Activated effector memory CD4-positive, alpha-beta T cell treated with Interleukin-2 at 50 U/mL for 16 hours (primary cell): ENCODE results near the gene SND1.
"Not testable (repeated sequence)": the region's sequence is repeated elsewhere in the genome, so short reads cannot be mapped to it uniquely, and the experiment has no call there.

Experiments
- DNase-seq: peaks from one replicate; pipeline ENCODE4 v3.0.0-alpha.2; 2020

SND1 gene

DNA sequence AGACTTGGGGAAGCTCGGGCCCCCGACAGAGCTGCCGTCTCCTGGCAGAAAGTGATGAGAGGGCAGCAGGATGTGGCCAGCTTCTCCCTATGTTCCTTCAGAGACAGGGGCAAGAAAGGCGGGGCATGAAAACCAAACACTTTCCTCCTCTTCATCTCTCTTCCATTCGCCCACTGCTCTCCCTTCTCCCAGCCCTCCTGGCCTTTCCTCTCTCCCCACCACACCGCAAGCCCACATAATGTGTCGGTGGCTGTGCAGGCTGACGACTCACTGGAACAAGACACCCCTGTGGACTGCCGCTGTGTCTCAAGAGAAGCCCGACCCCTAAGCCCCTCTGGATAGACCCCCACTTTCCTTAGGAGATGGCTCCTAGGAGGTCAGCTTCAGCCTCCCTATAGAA lies 438.5 kb downstream of the SND1 start:
- no peak for DNase-seq

GRCh38 chr7:128091106-128091505 lies 439.1 kb downstream of the SND1 start:
- no peak for DNase-seq

GRCh38 chr7:128092221-128092620 lies 440.2 kb downstream of the SND1 start:
- DNase-seq, result no peak

- no peak for DNase-seq
These were observed 441.9 kb downstream of the SND1 start for GRCh38 chr7:128093614-128094570.

DNA sequence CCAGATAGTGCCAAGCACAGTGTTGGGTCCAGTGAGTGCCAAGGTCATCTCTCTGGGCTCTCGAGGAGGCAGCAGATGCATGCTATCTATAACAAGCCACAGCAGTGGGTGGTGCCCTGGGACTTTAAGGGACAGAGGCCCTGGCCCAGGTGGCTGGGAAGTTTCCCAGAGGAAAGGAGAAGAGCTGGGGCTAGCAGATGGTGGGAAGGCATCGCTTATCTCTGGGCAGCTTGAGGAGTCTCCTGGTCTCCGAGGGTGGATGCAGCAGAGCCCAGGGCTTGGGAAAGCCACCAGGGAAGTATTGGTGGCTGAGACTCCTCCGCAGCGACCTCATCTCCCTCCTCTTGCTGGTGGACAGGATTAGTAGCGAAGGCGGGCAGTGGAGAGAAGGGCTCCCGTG lies 442.7 kb downstream of the SND1 start:
- DNase-seq, result no peak

- no peak for DNase-seq
These were observed 445.3 kb downstream of the SND1 start for GRCh38 chr7:128097211-128097731.

DNA sequence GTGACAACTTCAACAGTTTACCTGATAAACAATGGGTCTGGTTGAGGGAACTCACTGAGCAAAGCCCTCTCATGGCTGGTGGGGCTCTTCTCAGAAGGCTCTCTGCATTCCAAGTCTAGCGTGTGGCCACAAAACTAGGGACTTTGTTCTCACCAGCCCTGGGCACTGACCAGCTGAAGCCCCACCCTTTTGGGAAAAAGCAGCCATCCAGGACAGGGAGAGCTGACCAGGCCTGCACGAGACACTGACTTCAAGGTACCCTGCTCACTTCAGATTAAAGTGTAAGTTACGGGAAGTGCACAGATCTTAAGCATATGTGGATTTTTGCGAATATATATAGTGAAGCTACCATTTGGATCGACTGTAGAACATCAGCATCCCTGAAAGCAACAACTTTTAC lies 446.6 kb downstream of the SND1 start:
- DNase-seq, result no peak

DNA sequence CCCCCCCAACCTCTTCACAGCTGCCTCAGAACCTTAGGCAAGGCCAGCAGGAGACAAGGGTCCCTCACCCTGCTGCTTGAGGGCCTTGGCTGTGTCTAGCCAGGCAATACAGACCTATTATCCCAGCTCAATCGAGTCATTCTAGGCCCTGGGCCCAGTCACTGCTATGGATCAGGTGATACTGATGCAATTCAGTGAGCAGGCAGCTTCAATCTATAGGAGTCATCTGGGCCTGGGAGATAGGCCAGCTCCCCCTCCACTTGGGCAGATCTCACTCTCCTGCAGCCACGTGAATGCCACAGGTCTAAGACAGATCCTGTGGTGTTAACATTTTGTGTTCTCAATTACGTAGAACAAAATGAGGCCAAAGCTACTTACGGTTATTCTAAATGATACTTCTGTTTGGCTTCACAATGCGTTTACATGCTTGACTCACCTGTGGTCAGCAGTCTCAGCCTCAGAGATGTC lies 447.2 kb downstream of the SND1 start:
- DNase-seq, result no peak

DNA sequence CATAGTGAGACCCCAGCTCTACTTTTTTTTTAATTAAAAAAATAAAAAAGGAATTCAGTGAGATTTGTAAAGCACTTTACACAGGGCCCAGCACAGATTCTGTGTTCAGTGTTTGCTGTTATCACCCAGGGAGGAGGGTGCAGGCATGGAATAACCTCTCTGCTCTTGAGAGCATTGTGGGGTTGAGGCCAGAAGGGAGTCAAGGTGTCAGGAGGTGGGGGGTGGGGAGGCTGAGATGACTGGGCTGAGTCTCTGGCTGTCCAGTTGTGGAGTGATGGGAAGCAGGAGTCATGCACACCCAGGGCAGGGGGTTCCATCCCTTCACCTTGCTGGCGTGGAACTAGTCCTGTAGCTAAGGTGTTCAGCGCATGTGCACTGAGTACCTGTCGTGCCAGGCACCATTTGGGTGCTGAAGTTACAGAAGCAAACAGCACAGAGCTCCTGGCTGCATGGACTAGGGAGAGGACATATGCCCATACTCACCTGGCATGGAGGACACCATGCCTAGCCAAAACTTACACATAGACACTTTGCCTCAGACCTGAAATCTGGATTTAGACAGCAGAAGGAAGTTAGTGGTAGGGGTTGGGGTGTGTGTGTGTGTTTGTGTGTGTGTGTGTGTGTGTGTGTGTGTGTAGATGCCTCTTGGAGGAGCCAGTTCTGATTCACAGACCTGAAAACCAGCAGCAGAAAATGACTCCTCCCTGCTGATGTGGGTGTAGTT lies 448.4 kb downstream of the SND1 start:
- no peak for DNase-seq

DNA sequence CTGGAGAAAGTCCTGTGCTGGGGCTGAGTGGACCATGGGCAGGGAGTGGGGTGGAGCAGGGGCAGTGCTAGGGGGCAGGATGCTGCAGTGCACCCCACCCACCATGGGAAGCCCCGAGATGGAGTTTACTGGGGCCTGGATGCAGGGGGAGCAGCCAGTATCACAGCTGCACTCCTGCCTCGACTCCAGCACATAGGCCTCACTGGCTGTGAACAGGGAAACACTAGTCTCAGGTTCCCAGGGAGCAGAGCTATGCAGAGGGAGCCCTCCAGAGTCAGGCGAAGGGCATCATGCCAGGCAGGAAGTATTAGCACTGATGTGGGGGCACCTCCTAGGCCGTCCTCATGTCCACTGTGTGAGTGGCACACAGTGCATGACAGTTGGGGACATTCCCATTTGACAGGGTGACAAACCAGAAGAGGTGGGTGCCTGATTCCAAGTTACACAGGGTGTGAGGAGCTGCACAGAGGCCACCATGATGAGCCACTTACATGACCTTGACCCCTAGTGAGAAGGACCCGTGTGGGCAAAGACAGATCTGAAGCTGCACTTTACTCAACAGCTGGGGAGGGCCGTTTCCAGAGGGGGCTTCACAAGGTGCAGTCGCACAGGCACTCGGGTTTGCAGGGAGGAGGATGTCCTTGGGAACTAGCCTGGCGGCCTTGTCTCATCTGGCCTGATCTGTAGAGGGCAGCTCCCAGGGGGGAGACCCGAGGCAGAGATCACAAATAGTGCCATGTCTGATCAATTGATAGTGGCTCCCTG lies 449.1 kb downstream of the SND1 start:
- no peak for DNase-seq

DNA sequence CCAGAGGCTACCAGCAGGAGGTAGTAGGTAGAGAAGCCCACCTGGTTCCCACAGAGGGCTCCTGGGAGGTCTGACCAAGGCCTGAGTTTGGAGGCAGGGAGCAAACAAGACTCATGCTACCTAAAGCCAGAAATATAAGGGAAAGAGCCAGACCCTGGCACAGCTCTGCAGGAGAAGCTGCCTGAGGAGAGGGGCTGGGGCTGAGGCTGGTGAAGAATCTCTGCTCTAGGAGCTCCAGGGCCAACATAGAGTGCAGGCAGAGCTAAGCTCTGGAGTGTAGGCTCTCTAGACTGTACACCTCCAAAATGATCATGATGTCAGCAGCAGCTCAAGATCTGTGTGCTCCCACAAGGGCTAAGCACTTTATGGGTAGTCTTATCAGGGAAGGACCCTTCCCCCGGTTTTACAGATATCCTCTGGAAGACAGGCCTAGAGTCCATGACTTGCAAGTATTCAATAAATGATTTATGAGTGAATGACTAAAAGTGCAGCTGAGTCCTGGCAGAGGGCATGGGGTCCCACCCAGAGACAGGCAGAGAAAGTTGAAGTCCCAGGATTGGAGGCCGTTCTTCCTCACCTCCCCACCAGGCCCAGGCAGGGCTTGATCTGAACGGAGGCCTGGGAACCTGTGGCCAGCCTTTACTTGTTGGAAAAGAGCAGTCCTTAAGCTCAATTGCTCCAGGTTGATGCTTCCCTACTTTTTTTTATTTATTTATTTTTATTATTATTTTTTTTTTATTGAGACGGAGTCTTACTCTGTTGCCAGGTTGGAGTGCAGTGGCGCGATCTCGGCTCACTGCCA lies 450.7 kb downstream of the SND1 start:
- DNase-seq, result no peak

GRCh38 chr7:128103498-128104107 lies 451.6 kb downstream of the SND1 start:
- DNase-seq, result no peak

DNA sequence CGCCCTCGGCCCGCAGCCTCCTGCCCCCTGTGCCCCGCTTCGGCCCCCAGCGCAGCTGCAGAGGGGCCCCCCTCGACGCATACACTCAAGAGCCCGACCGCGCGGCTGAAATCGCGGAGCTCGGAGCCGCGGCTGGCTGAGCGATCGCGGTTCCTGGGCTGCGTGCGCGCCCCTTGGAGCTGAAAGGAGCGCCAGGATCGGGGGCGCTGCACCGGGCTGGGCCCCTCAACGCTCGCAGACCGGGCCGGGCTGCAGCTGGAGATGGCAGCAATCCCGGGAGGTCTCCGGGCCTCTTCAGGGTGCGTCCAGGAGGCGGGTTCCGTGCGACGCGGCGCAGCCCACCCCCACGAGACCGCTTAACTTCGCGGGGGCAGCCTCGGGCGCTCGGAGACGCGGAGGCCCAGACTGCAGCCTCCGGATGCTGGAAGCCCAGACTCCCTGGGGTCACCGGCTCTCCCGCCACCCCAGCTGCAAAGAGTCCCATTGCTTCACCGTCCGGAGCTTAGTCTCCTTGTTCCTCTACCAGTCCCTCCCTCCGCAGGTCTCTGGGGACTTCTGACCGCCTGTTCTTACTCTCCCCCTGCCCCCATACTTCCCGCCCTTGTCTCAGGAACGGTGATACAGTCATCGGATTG lies 452.2 kb downstream of the SND1 start:
- no peak for DNase-seq

GRCh38 chr7:128105228-128106022 lies 453.4 kb downstream of the SND1 start:
- DNase-seq, result no peak

DNA sequence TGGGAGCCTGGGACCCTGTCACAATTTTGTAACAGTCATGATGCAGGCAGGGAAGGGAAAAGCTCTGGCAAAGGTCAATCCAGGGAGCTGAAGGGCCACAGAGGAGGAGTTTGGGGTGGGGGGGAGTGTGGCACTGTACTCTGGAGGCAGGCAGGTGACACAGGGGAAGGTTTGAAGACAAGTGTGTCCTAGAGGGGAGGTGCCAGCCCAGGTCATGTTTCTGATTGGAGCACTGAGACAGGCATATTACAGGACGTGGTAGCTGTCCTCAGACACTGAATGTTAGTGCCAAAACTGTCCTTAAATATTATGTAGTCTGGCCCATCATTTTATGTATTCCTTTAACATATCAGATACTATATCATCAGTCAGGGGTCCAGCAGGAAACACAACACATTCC lies 454.8 kb downstream of the SND1 start:
- no peak for DNase-seq

DNA sequence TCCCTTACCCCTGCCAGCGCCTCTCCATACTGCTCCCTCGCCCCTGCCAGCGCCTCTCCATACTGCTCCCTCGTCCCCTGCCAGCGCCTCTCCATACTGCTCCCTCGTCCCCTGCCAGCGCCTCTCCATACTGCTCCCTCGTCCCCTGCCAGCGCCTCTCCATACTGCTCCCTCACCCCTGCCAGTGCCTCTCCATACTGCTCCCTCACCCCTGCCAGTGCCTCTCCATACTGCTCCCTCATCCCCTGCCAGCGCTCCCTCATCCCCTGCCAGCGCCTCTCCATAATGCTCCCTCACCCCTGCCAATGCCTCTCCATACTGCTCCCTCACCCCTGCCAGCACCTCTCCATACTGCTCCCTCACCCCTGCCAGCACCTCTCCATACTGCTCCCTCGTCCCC lies 455.5 kb downstream of the SND1 start:
- DNase-seq, result not testable (repeated sequence)

DNA sequence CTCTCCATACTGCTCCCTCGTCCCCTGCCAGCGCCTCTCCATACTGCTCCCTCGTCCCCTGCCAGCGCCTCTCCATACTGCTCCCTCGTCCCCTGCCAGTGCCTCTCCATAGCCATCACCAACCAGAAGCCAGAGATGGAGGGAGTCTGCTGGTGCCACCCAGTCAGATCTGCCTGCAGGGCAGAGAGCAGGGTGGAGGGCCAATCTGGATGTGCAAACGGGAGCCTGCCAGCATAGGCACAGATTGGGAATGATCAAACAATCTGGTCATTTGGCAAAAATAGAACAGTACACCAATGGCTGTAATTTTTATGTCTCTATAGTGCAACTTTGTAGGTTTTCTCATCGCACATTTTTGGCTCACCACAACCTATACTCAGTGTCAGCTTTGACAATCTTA lies 456.1 kb downstream of the SND1 start:
- no peak for DNase-seq

- DNase-seq, result no peak
These were observed 456.8 kb downstream of the SND1 start for GRCh38 chr7:128108641-128109423.

- not testable (repeated sequence) for DNase-seq
These were observed 457.5 kb downstream of the SND1 start for GRCh38 chr7:128109424-128109969.
